ENCODE results near the gene CRAMP1.

The CRAMP1 gene

DNA sequence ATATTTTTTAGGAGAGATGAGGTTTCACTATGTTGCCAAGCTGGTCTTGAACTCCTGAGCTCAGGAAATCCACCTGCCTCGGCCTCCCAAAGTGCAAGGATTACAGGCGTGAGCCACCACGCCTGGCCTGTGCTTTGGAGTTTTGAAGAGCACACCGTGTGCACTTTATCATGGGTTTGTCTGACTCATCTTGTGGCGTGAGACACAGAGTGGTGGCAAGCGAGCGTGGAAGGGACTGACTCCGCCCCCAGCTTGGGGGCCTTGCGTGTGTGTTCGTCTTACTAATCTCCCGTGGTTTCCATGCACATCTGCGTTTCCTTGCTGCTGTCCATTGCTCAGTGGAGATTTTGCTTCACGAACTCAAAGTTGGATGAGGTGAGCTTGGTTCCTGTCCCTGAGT is 22.9 kb downstream of the CRAMP1 start:
- DNase-seq (ENCODE audit: low read depth in 2 of 2), result no peak

DNA sequence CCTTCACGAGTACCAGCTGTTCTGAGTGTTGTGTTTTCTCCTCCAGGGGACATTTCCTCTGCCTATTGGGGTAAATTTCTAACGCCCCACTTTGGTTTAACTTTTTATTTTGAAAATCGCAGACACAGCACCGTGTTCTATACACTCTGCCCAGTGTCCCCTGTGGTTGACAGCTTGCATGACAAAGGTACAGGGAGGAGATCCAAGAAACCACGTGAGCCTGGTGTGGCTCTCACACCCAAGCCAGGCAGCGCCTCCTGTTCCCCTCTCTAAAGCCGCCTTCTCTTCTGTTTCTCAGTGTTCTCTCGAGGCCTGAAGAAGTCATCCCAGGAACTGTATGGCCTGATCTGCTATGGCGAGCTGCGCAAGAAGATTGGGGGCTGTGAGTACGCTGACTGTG is 25.4 kb downstream of the CRAMP1 start:
- no peak for DNase-seq (ENCODE audit: low read depth in 2 of 2)

DNA sequence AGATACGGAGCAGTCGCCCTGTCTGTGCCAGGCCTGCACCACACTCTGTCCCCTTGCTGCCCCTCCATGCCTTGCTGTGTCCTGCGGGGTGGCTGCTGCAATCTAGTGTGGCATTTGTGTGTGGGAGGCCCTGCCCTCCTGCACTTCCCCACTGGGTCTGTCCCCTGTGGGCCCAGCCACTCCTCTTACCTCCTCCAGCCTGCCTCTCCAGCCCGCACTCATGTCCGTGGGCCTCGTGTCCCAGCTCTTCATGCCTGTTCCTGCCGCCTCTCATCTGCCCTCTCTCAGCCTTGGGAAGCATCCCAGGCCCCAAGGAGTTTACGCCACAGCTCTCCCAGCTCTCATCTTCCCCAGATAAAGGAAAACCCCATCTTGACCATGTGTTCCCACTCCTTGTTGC is 26.6 kb downstream of the CRAMP1 start:
- DNase-seq (ENCODE audit: low read depth in 2 of 2), result no peak

DNA sequence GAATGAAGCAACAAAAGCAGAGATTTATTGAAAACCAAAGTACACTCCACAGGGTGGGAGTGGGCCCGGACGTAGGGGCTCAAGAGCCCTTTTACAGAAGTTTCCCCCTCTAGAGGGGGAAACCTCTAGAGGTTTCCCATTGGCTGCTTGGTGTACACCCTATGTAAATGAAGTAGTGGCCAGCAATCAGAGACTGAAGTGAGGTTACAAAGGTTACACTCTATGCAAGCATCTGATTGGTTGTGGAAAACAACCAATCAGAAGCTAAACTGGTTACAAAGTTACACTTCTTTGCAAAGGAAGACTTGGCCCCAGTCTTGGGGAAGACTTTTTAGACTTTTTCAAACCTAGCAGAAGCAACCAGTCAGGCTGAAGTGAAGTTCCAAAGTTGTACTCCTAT is 27.1 kb downstream of the CRAMP1 start:
- DNase-seq (ENCODE audit: low read depth in 2 of 2), result no peak

DNA sequence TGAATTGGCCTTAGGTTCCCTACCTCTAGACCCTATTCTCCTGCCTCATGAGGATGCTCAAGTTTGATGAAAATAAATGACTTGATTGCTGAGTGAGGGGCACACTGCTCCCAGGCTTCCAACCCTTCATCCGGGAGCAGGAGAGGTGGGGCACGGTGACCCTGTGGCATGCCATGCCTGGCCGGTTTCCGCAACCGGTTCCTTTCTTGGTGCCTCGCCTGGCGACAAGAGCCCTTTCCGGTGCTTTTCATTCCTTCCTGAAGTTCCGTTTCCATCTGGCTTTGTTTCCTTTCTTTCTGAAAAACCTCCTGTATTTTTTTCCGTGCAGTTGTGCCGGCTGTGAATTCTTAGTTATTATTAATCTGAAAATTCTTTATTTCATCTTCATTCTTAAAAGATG is 27.7 kb downstream of the CRAMP1 start:
- no peak for DNase-seq (ENCODE audit: low read depth in 2 of 2)

DNA sequence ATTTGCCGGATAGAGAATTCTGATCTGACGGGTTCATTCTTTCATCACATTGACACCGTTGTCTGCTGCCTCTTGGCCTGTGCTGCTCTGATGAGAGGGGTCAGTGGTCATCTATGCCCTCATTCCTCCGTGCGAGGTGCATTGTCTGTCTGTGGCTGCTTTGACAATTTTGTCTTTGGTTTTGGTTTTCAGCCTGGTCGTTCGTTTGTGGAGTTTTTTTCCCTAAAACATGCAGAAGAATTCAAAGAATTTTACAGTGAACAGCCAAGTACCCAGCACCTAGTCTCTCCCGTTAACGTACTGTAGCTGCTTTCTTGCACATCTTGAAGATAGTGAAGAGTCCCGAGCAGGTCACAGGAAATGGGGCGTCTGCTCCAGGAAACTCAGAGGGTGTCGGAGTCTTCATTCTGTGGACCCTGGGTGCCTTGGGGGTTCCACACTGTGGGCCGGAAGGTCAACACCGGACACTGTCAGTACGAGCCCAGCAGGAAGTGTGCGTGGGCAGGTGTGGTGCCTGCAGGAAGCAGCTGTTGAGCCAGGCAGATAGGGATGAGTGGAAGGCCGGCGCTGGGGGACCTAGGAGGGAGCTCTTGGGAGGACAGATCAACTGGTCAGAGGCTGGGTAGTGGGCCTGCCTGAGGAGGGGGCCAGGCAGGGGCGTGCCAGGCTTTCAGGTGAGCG is 28.2 kb downstream of the CRAMP1 start:
- DNase-seq (ENCODE audit: low read depth in 2 of 2), result no peak

DNA sequence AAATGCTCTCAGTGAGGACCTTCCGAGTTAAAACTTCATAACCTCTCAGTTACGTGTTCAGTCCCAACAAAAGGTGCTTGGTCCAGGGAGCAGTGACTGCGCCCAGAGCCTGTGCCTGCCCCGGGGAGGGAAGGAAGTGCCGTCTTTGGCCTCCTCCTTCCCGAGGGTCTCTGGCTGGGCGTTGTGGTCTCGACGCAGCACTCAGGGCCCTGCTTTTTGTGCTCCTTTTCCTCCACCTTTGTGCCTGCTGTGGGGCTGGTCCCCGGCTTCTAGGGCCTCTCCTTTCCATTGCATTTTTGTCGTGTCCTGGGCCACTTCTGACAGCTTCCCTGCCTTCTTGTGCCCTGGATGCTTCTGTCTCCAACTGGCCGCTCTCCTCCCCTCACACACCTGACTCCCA is 29.1 kb downstream of the CRAMP1 start:
- DNase-seq (ENCODE audit: low read depth in 2 of 2), result no peak

DNA sequence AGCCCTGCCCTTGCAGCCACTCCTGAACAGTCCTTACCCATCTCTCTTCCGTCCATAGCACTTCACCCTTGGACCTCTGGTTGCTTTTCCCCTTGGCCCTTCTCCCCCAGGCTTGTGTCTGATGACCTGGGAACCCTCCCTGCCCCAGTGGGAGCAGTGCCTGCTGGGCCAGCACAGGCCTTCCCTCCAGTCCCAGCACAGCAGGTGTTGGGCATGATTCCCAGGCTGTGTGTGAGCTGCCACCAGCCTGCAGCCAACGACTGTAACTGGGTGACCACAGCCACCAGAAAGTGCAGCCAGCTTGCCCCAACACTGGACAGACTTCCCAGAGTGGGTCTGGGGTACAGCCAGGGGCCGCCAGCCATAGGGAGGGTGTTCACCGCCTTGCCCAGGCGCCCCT is 30.0 kb downstream of the CRAMP1 start:
- DNase-seq (ENCODE audit: low read depth in 2 of 2), result no peak

DNA sequence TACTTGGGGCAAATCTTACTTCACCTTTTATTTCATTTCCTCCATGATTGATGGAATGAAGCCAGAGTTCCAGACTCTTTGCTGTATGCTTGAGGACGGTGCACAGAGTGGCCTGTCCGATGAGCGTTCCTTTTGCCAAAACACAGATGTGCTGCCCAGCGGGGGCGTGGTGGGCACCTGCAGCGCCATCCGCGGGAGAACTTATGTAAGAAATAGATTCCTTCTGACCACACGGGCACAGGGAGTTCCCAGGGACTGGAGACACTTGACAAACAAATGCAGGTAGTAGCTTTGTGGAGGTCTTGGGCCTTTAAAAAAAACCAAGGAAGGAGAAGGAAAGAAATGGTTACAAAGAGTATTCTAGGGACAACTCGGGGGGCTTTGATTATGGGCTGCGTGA is 30.6 kb downstream of the CRAMP1 start:
- DNase-seq (ENCODE audit: low read depth in 2 of 2), result no peak

DNA sequence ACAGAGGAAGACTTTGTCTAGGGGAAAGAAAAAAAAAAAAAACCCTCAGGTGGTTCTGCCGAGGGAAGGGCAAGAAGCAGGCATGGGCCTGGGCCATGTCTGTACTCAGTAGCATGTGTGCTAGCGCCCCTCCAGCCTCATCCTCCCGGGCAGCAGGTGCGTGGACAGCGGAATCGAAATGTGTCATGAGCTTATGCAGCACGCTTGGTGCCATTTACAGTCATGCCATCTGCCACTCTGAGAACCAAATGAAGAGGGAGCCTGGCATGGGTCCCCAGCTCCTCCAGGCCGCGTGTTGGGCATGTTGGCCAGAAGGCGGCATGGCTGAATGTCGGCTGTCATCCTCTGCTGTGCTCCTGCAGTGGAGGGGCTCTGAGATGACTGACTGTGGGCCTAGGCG is 31.4 kb downstream of the CRAMP1 start:
- no peak for DNase-seq (ENCODE audit: low read depth in 2 of 2)

DNA sequence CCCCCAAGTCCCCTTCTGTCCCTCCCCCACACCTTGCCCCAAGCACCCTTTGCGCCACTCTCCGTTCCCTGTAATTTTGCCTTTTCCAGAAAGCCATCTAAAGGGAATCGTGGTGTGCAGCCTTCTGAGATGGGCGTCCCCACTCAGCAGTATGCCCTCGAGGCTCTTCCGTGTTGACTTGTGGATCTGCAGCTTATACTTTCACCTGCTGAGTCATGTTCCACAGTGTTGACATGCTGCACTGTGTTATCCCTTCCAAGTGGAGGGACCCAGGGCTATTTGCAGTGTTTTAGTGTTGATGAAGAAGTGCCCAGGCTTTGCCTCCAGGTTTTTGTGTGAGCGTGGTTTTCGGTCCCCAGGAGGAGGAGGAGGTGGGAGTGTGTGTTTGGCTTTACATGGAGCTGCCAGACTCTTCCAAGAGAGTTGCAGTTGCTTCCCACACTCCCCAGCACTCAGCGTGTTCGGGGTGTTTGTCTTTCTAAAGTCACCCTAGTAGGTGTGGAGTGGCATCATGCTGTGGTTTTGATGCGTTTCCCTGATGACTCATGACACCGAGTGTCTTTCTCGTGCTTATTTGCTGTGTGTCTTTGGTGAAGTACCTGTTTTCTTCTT is 33.9 kb downstream of the CRAMP1 start:
- peak; percentile 15 to 16 for DNase-seq (ENCODE audit: low read depth in 2 of 2)

DNA sequence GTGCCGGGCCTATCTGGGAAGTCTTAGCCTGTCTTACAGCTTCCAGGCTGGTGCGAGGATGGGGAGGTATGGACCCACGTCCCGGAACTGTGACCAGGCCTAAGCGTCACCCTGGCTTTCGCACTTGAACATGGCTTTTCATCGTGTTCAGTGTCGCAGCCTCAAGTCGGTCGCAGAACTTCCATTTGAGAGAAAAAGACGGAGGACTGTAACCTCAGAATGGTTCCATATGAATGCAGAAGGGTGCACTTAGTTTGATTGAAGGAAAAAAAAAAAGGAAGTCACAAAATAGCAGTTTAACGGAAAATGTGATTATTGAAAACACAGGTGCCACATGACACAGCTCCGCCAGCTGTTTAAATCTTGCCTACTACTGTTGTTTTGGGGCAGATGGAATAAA is 35.7 kb downstream of the CRAMP1 start:
- no peak for DNase-seq (ENCODE audit: low read depth in 2 of 2)

DNA sequence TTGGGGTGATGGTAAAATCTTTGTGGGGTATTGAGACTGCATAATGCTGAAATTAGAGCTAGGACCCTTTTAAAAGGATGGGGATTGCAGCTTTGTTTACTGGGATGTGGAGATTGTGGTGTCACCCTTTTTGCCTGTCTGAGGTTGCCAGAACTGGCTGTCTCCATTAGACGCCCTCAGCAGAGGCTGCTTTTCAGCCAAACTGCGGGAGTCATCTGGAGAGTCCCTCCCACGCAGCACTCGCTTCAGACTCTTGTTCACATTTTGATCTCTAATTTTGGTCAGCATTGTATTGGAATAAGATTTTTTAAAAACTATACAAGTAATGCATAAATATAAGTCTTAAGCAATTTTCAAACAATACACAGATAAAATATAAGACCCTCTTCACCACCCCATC is 38.0 kb downstream of the CRAMP1 start:
- DNase-seq (ENCODE audit: low read depth in 2 of 2), result no peak

DNA sequence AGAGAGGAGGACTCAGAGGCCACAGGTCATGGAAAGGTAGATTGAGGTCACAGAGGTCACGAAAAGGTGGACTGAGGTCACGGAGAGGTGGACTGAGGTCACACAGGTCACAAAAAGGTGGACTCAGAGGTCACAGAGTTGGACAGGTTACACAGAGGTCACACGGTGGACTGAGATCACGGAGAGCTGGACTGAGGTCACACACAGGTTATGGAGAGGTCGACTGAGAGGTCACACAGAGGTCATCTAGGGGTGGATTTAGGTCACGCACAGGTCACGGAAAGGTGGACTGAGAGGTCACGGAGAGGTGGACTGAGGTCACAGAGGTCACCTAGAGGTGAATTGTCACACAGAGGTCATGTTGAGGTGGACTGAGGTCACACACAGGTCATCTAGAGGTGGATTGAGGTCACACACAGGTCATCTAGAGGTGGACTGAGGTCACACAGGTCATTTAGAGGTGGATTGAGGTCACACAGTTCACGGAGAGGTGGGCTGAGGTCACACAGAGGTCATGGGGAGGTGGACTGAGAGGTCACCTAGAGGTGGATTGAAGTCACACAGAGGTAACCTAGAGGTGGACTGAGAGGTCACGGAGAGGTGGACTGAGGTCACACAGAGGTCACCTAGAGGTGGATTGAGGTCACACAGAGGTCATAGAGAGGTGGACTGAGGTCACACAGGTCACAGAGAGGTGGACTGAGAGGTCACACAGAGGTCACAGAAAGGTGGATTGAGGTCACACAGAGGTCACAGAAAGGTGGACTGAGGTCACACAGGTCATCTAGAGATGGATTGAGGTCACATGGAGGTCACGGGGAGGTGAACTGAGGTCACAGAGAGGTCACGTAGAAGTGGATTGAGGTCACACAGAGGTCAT is 39.2 kb downstream of the CRAMP1 start:
- no peak for DNase-seq (ENCODE audit: low read depth in 2 of 2)

DNA sequence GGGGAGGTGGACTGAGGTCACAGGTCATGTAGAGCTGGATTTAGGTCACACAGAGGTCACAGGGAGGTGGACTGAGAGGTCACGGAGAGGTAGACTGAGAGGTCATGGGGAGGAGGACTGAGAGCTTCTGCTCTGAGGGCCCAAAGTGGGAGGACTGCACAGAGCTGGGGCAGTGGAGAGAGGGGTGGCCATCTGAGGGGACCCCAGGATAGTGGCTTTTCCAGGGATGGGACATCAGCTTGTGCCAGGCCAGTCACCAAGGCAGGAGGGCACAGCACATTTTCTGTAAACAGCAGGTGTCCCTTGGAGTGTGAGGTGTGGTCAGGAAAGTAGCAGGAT is 39.8 kb downstream of the CRAMP1 start:
- DNase-seq (ENCODE audit: low read depth in 2 of 2), result no peak

DNA sequence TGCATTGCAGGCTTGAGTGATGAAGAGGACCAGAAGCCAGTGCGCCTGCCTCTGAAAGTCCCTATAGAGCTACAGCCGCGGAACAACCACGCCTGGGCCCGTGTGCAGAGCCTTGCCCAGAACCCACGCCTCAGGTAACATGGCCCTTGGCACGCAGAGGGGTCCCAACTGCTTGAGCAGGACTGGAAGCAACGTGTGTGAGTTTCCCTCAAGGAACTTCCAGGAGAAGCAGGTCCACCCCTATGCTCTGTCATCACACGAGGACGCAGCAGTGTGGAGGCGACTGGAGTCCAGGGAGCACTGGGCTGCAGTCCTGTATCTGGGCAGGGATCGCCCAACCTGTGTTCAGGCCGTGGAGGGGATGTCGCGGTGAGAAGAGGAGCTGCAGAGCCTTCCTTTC is 40.9 kb downstream of the CRAMP1 start:
- no peak for DNase-seq (ENCODE audit: low read depth in 2 of 2)

DNA sequence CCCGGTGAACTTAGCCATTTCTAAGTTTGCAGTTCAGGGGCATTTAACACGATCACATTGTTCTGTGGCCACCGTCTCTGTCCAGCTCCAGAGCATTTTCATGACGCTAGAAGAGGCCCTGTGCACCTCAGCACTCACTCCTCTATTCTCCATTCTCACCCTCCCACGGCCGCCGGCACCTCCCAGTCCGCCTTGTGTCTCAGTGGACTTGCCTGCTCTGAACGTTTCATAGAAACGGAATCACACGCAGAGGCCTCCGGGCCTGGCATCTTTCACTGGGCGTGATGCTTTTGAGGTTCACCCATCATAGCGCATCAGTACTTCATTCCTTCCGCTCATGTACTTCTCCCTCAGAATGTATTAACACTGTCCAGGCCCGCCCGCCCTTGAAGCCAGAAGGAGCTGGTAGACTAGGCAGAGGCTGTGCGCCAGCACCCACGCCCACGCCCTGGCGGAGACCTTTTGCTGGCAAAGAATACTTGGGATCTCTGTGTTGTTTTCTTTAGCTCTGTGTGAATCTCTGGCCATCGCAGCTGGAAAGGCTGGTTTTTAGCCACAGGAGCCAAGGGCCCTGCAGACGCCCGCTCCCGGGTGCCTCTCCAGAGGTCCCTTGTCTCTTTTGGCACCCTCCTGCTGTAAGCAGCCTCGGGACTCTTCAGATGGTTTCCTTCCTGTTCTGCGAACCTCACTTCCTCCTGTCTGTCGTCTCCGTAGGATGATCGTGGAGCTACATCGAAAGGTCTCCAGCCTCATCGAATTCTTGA is 42.5 kb downstream of the CRAMP1 start:
- DNase-seq (ENCODE audit: low read depth in 2 of 2), result no peak

DNA sequence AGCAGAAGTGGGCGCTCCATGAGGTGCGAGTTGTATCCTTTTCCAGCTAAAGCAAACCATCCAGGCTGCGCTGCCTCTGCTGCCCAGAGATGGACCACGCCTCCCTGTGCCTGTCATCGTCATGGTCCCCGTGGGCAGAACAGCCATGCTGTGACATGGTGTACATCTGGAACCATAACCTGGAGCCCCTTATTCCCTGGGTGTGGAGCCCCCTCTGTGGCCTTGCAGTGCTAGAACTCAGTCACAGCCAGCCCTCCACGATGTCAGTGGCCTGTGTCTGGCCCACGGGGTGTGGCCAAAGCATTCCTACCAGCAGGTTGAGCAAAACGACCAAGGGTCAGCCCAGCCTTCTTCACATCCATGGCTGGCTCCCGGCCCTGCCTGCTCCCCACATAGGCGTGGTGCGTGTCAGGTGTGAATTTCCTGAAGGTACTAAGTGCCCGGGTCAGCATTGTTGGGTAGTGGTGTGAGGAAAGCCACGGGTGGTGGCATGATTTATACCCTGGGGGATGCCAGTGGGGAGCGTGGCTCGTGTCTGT is 43.2 kb downstream of the CRAMP1 start:
- DNase-seq (ENCODE audit: low read depth in 2 of 2), result no peak

DNA sequence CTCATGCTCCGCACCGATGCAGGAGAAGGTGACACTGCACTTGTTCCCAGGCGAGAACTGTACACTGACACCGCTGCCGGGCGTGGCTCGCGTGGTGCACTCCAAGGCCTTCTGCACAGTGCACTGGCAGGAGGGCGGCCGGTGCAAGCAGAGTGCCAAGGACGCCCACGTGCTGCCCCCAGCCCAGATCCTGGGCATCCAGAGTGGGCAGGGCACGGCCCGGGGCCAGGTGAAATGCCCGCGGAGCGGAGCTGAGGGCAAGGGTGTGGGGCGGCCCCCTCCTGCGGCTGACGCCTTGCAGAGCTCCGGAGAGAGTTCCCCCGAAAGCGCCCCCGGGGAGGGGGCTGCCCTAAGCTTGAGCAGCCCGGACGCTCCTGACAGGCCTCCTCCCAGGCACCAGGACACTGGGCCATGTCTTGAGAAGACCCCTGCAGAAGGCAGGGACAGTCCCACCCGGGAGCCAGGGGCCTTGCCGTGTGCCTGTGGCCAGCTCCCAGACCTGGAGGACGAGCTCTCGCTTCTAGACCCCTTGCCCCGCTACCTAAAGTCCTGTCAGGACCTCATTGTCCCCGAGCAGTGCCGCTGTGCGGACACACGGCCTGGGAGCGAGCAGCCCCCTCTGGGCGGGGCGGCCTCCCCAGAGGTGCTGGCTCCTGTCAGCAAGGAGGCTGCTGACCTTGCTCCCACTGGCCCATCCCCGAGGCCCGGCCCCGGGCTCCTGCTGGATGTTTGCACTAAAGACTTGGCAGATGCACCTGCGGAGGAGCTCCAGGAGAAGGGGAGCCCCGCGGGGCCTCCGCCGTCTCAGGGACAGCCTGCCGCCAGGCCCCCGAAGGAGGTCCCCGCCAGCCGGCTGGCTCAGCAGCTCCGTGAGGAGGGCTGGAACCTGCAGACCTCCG is 44.0 kb downstream of the CRAMP1 start:
- no peak for DNase-seq (ENCODE audit: low read depth in 2 of 2)

DNA sequence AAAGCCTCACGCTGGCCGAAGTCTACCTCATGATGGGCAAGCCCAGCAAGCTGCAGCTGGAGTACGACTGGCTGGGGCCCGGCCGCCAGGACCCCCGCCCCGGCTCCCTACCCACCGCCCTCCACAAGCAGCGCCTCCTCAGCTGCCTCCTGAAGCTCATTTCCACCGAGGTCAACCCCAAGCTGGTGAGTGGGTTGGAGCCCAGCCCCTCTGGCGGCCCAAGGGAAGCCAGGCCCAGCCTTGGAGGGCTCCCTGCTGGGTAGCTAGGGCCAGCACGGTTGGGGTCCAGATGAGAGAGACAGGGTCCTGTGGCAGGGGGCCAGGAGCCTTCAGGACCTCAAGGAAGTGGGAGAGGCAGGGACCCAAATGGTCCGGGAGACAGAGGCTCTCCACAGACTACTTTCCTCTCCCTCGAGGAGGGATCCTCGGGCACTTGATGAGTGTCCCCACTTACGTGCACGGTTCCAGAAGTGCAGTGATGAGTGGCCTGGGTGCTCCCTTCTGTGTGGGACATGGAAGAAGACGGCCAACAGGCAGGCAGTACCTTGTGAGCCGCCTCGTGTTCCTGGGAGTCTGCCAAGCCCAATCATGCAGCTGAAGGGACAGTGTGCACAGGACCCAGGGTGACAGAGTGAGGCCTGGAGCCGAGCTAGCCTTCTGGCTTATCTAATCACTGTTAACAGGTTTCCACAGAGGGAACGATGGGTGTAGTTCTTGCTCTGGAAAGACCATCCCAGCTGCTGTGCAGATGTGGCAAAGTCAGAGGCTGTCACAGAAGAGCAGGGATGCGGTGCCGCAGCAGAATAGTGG is 44.9 kb downstream of the CRAMP1 start:
- no peak for DNase-seq (ENCODE audit: low read depth in 2 of 2)
